HepG2 (cell line): ENCODE measurements around the gene MLANA. TPM values are rescaled to one million over a fixed set of nuclear protein-coding genes. Genes with fewer than 3 reads are reported as not detected.

Source experiments
- BCL6 ChIP-seq: IDR thresholded peaks from 2 replicates; pipeline ENCODE4 v1.6.1; 2016; ENCODE audit warnings: missing genetic modification reagents, missing compliant biosample characterization
- HMGXB4 ChIP-seq, 2 experiments: sonication (generic) in 1 of 2; formaldehyde crosslinking in 1 of 2; IDR thresholded peaks; 2 replicates each; pipeline versions ENCODE4 v1.4.0 to v1.6.1; 2018 to 2020; ENCODE audit warnings: missing genetic modification reagents in 2 of 2, borderline replicate concordance in 1 of 2, low read depth in 1 of 2, mild to moderate bottlenecking in 1 of 2, missing biosample characterization in 1 of 2
- KDM2A ChIP-seq: sonication (generic); formaldehyde crosslinking; IDR thresholded peaks from 2 replicates; pipeline ENCODE4 v1.4.0; 2020; ENCODE audit warnings: low read depth, missing genetic modification reagents, borderline replicate concordance
- KMT2A ChIP-seq: sonication (generic); formaldehyde crosslinking; IDR thresholded peaks from 2 replicates; pipeline ENCODE4 v1.4.0; 2020; ENCODE audit warnings: missing genetic modification reagents
- SIX1 ChIP-seq: sonication (generic); formaldehyde crosslinking; IDR thresholded peaks from 2 replicates; pipeline ENCODE4 v1.4.0; 2020; ENCODE audit warnings: missing genetic modification reagents, borderline replicate concordance
- SMAD3 ChIP-seq: sonication (generic); formaldehyde crosslinking; IDR thresholded peaks from 2 replicates; pipeline ENCODE4 v1.4.0; 2020; ENCODE audit warnings: missing genetic modification reagents
- ZBTB7A ChIP-seq: sonication (generic); formaldehyde crosslinking; IDR thresholded peaks from 2 replicates; pipeline ENCODE4 v1.8.0; 2022; ENCODE audit warnings: mild to moderate bottlenecking, missing genetic modification reagents
- ZBTB8A ChIP-seq: sonication (generic); formaldehyde crosslinking; IDR thresholded peaks from 2 replicates; pipeline ENCODE4 v1.4.0; 2020; ENCODE audit warnings: mild to moderate bottlenecking, low read depth, missing genetic modification reagents, borderline replicate concordance
- ZGPAT ChIP-seq: IDR thresholded peaks from 2 replicates; pipeline ENCODE4 v1.6.1; 2016; ENCODE audit warnings: mild to moderate bottlenecking
- ZHX1 ChIP-seq: sonication (generic); formaldehyde crosslinking; IDR thresholded peaks from 2 replicates; pipeline ENCODE4 v1.8.1; 2022; ENCODE audit warnings: low read depth, mild to moderate bottlenecking, missing genetic modification reagents
- ZNF501 ChIP-seq: sonication (generic); formaldehyde crosslinking; IDR thresholded peaks from 2 replicates; pipeline ENCODE4 v1.5.1; 2020; ENCODE audit warnings: mild to moderate bottlenecking, moderate library complexity, missing genetic modification reagents
- ZNF672 ChIP-seq: sonication (generic); formaldehyde crosslinking; IDR thresholded peaks from 2 replicates; pipeline ENCODE4 v1.8.1; 2022; ENCODE audit warnings: missing genetic modification reagents
- polyA plus RNA-seq, 8 experiments: library from polyadenylated mRNA; depleted of rRNA in 3 of 8; stranded (reverse) in 7 of 8; unstranded in 1 of 8; fragments of >200 nt; fragmentation: Illumina TruSeq in 4 of 8; extraction: Trizol in 4 of 8; gene quantifications; 2 replicates each; pipeline versions ENCODE4 v1.2.1 to v1.2.3, GENCODE V29; 2011 to 2016; ENCODE audit warnings: low read depth in 4 of 8, missing spikeins in 1 of 8, mixed read lengths in 1 of 8; ENCODE audit not compliant: insufficient read depth in 1 of 8
- total RNA-seq, 5 experiments: library from RNA; depleted of rRNA; stranded (reverse); fragments of >200 nt; fragmentation: Illumina TruSeq; extraction: Trizol; gene quantifications; 2 replicates each; pipeline ENCODE4 v1.2.3, GENCODE V29; 2016; ENCODE audit warnings: low read depth in 1 of 5
- TF ChIP-seq, protein P1 (sequence below): sonication (generic); formaldehyde crosslinking; IDR thresholded peaks from 2 replicates; pipeline ENCODE4 v1.4.0; 2020; ENCODE audit warnings: missing genetic modification reagents, borderline replicate concordance
- TF ChIP-seq, protein P2 (sequence below): sonication (generic); formaldehyde crosslinking; IDR thresholded peaks from 2 replicates; pipeline ENCODE4 v1.5.0; 2020; ENCODE audit warnings: mild to moderate bottlenecking, missing genetic modification reagents, moderate library complexity
- TF ChIP-seq, protein P3 (sequence below): sonication (generic); formaldehyde crosslinking; conservative IDR thresholded peaks from 2 replicates; pipeline ENCODE4 v1.8.1; 2023; ENCODE audit warnings: missing genetic modification reagents

MLANA gene
- total and polyA plus RNA-seq, 2 of the 13 experiments (the other 11 are each of a cell fraction or from before 2014, with no cell fraction given), result 0.11 to 0.18 TPM

GRCh38 chr9:5869315-5870019 lies 21.2 kb upstream of the MLANA start (continued):
- TF ChIP-seq, protein P1, sequence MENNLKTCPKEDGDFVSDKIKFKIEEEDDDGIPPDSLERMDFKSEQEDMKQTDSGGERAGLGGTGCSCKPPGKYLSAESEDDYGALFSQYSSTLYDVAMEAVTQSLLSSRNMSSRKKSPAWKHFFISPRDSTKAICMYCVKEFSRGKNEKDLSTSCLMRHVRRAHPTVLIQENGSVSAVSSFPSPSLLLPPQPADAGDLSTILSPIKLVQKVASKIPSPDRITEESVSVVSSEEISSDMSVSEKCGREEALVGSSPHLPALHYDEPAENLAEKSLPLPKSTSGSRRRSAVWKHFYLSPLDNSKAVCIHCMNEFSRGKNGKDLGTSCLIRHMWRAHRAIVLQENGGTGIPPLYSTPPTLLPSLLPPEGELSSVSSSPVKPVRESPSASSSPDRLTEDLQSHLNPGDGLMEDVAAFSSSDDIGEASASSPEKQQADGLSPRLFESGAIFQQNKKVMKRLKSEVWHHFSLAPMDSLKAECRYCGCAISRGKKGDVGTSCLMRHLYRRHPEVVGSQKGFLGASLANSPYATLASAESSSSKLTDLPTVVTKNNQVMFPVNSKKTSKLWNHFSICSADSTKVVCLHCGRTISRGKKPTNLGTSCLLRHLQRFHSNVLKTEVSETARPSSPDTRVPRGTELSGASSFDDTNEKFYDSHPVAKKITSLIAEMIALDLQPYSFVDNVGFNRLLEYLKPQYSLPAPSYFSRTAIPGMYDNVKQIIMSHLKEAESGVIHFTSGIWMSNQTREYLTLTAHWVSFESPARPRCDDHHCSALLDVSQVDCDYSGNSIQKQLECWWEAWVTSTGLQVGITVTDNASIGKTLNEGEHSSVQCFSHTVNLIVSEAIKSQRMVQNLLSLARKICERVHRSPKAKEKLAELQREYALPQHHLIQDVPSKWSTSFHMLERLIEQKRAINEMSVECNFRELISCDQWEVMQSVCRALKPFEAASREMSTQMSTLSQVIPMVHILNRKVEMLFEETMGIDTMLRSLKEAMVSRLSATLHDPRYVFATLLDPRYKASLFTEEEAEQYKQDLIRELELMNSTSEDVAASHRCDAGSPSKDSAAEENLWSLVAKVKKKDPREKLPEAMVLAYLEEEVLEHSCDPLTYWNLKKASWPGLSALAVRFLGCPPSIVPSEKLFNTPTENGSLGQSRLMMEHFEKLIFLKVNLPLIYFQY, result no peak
- TF ChIP-seq SIX1 (no peak), ZHX1 (CRISPR knock-in tag) (no peak), ZNF501 (CRISPR knock-in tag) (no peak), ZBTB8A (CRISPR knock-in tag) (no peak), ZGPAT (CRISPR knock-in tag) (no peak), ZNF672 (CRISPR knock-in tag) (no peak), KMT2A (CRISPR knock-in tag) (no peak), HMGXB4 (CRISPR knock-in tag; IDR thresholded peaks at IDR 0.05; ENCODE audit: borderline replicate concordance in 1 of 2, low read depth in 1 of 2) (peak; percentile 41 to 44; a peak in 3 of 4 replicates), ZBTB7A (CRISPR knock-in tag) (no peak), SMAD3 (CRISPR knock-in tag) (no peak), BCL6 (CRISPR knock-in tag) (0 out of 2 replicates have a peak, but pooled peaks have one; percentile 21), KDM2A (CRISPR knock-in tag) (no peak)
- TF ChIP-seq, protein P2, sequence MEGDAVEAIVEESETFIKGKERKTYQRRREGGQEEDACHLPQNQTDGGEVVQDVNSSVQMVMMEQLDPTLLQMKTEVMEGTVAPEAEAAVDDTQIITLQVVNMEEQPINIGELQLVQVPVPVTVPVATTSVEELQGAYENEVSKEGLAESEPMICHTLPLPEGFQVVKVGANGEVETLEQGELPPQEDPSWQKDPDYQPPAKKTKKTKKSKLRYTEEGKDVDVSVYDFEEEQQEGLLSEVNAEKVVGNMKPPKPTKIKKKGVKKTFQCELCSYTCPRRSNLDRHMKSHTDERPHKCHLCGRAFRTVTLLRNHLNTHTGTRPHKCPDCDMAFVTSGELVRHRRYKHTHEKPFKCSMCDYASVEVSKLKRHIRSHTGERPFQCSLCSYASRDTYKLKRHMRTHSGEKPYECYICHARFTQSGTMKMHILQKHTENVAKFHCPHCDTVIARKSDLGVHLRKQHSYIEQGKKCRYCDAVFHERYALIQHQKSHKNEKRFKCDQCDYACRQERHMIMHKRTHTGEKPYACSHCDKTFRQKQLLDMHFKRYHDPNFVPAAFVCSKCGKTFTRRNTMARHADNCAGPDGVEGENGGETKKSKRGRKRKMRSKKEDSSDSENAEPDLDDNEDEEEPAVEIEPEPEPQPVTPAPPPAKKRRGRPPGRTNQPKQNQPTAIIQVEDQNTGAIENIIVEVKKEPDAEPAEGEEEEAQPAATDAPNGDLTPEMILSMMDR (CRISPR knock-in tag), result peak; percentile 62
- TF ChIP-seq, protein P3, sequence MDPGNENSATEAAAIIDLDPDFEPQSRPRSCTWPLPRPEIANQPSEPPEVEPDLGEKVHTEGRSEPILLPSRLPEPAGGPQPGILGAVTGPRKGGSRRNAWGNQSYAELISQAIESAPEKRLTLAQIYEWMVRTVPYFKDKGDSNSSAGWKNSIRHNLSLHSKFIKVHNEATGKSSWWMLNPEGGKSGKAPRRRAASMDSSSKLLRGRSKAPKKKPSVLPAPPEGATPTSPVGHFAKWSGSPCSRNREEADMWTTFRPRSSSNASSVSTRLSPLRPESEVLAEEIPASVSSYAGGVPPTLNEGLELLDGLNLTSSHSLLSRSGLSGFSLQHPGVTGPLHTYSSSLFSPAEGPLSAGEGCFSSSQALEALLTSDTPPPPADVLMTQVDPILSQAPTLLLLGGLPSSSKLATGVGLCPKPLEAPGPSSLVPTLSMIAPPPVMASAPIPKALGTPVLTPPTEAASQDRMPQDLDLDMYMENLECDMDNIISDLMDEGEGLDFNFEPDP (CRISPR knock-in tag), result no peak
